Eye (tissue), 1 donor: ENCODE measurements around the gene WDR27.

Experiments used
- DNase-seq: peaks from one replicate; pipeline ENCODE4 v3.0.0-alpha.2; 2015

Gene WDR27

DNA sequence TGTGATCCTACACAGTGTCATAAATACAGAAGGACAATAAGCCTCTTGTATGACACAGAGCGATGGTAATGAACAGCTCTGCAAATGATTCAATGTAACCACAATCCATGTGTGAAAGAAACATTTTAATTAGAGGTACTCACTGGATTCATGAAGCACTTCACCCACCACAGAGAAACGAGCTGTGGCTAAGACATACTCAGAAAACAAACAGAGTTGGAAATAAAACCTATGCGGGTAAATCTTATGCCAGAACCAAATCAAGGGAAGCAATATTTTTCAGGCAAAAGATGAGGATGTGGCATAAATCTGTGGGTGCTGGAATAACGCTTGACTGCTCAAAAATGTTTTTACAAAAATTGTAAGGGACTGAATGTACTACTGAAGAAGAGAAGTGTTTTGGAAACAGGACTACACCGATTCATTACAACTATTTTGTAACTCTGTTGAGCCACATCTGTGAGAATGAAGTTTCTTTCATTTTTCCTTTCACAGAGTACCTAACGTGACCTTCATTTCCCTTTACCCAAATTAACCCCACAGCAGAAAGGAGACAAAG lies 112.1 kb downstream of the WDR27 start:
- no peak for DNase-seq

DNA sequence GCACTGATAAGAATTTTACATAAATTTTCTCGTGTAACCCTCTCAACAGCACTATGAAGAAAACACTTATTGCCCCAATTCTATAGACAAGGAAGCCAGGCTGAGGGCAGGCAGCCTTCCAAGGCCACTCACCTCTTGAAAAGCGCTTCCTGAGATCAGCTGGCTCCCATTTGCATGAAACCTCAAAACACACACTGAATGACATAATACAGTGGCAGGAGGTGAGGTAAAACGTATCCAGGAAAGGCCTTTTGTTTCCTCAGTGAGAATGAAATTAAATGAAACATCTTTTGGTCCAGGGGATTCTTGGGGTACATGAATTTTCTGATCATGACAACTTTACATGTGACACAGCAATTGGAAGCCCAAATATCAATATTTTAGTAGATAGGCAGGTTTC lies 112.5 kb downstream of the WDR27 start:
- DNase-seq: no peak

DNA sequence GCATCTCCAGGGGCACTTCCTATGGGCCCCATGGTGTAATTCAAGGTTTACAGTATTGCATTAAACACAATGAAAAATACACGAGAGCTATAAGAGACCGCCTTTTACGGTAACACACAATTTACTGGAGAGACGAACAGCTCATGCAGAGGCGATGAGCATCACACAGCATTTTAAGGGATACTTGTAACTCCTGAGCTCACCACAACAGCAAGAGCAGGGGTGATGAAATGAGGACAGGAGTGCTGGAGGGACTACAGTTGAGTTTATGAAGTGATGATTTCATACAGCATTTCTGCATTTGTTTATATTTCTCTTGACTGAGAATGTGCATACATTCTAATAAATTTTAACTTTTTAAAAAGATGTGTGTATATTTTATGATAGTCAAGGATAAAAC lies 113.9 kb downstream of the WDR27 start:
- no peak for DNase-seq

DNA sequence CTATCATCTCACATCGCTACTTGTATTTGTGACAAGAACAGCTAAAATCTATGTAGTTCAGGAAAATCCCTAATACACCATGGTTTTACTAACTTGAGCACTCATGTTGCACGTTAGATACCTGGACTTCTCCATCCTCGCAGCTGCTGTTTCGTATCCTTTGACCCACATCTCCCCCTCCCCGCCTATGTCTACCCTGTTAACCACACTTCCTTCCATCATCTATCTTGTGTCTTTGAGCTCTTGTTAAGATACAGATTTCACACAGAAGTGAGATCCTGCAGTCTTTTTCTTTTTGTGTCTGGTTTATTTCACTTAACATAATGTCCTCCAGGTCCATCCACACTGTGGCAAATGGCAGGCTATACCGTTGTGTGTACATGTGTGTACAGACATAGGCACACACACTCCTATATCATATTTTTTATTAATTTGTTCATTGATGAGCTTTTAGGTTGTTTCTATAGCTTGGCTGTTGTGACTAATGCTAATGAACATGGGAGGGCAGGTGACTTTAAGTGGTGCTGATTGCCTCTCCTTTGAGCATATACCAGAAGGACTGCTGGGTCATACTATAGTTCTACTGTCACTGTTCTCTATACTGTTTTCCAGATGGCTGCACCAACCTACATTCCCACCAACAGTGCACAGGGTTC lies 117.8 kb downstream of the WDR27 start:
- DNase-seq: no peak

DNA sequence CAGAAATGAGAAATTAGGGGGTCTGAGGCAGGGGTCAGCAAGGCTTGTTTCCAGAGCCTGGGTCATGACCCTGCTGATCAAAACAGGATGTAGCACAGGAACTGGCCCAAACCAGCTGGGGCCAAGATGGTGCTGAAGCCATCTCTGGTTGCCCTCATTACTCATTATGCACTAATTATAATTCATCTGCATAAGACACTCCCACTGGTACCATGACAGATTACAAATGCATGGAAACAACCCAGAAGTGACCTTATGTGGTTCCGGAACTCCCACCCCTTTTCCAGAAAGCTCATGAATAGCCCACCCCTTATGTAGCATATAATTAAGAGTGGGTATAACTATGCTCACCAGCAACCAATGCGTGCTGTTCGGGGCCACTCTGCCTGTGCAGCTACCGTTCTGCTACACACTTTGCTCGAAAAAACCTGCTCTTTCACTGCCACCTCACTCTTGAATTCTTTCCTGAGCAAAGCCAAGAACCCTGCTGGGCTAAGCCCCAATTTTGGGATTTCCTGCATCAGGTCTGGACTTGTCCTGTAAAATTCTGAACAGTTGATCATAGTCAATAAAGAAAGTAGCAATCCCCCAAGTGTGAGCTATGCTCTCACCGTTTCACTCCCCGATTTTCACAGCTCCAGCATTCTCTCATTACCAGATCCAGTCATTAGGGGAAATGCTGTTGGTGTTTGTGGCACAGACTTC lies 122.3 kb downstream of the WDR27 start:
- DNase-seq: no peak

DNA sequence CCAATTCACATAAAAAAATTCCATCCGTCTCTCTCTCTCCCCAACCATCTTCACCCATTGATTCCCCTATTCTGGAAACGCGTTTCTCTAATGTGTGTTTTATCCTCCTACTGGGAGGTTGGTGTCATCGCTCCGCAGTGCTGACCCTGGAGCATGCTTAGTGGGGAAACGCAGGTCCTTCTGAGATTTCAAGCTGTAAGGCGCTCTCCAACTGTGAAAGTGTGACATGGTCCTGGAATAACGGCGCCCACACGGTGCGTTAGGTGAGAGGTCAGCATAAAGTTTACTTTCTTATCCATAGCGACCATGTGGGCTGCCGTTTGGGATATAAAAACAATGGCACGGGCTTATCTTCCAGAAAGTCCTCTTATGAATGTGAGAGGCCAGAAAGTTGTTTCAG lies 123.9 kb downstream of the WDR27 start:
- no peak for DNase-seq

DNA sequence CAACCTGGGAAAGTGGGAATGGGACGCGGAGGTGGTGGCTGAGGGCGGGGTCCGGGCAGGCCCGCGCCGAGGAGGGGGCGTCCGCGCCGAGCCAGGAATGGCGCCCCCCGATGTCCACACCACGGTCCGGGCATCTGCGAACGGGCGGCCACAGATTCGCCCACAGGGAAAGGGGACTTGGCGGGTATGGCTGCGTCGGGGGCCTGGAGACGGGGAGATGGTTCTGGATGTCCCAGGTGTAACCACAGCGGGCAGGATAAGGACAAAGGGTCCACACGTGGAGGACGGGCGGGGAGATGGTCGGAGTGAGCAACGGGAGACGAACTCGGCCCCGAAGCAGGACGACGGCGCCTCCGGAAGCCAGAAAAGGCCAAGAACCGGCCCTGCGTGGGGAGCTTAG lies 124.6 kb downstream of the WDR27 start:
- no peak for DNase-seq

DNA sequence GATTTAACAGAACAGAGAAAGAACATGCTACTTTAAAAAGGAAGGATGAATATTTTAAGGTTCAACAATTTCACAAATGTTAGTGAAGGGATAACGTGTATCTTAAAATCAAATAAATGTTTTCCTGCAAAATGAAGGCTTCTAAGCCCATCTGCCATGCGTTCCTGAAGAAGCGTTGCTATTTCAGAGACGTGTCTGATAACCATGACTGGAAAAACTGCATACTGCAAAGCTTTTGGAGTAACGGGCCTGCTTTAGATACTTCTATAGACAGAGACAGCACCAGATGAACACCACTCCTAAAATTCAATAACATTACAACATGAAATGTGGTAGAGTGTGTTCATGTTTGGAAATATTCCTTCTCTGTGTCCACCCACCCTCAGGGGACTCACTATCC lies 126.0 kb downstream of the WDR27 start:
- DNase-seq: no peak

DNA sequence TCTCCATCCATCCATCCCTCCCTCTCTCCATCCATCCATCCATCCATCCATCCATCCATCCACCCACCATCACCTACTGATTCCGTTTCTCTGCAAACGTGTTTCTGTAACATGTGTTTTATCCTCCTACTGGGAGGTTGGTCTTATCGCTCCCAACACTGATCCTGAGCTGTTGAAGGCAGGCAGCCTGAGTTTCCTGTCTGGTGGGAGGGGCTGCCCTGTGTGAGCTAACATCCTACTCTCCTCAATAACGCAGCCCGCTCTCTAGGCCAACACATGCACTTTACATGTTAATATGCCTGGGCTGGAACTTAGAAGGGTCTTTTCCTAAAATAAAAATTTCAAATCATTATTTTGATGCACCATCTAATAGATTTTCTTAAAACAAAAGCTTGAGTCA lies 126.5 kb downstream of the WDR27 start:
- no peak for DNase-seq

DNA sequence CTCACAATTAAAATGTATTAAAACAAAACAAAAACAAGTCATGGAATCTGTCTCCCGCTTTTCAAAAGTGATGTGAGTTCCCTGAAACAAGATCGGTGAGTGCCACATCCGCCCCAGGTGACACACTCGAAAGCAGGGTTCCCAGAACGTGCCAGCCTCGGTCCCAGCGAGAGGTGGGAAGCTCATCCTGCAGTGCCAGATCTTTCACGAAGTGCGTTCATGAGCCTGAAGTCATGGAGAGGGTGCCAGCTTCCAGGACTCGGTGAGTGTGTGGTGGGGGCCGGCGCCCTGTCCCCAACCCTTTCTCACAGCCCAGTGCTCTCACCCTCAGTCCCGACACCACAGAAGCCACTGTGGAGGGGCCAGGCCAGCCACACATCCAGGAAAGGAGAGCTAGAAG lies 127.4 kb downstream of the WDR27 start:
- DNase-seq: no peak

DNA sequence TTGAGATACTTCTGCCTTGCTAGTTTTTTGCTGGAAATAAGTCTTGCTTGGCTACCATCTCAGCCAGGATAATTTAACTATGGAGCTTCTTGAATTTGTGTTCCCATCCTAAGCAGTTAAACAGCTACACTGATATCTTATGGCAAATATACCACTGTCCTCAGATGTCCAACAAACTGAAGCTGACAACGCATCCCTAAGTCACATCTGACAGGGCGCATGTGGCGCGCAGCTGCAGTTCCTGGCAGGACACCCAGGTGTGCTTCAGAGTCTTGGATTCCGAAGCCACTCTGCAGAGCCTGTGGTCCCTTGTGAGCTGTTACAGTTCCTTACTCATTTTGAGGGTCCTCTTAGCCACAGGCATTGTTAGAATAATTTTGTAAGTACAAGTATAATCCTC lies 127.9 kb downstream of the WDR27 start:
- DNase-seq: no peak

DNA sequence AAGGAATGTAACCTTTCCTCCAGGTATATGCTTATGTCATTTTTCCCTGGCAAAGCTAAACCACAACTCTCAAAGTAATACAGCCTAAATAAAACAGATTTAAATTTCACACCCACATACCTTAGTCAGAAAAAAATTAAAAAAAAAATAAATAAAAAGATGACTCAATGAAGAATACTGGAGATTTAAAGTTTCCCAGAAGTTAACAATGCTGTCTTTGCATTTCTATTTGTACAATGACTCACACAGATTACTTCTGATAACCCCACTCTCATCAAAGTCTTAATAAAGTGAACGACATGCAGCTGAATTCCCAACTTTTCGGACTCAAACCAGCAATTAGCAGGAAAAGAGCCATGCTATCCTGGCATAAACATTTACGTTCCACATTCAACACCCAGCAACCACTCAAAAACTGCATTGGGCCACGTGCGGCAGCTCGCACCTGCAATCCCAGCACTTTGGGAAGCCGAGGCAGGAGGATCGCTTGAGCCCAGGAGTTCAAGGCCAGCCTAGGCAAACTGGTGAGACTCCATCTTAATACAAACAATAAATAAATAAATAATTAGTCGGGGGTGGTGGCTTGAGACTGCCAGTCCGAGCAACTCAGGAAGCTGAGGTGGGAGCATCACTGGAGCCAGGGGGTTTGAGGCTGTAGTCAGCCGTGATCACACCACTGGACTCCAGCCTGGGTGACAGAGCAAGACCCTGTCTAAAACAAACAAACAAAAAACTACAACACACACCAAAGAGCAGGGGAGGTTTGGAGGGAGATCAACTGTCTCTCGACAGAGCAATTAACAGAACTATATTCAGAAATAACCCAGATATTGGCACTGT lies 130.5 kb downstream of the WDR27 start:
- DNase-seq: no peak

DNA sequence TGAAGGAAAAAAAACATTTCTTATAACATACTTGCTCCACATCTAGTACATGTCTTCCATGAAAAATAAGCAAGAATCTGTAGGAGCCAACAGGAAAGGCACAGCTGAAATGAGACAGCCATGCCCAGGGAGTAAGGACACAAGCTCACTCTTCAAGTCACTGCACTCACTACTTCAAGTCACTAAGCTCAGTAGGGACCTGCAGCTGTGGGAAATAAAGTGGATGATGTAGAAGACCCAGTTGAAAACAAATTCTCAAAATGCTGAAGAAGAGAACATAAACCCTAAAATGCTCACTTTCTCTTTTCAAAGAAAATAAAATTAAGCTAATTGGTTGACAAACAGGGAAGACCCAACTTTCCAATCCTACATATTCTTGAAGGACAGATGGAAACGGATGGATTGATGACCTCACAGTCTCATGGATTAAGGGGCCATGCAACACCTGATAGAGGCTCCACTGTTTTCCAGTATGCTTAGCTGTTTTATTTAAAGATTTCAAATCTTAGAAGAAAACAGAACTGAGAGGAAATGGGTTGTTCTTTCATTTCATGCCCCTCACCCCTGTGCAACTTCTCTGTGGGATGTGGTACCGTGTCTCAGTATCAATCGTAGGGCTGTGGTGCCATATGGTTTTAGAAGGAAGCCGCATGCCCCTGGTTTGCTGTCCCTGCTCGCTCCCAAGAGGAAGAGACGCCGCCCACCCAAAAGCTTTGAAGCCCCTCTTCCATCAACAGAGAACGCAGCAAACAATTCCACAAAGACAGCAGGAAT lies 133.3 kb downstream of the WDR27 start:
- no peak for DNase-seq

DNA sequence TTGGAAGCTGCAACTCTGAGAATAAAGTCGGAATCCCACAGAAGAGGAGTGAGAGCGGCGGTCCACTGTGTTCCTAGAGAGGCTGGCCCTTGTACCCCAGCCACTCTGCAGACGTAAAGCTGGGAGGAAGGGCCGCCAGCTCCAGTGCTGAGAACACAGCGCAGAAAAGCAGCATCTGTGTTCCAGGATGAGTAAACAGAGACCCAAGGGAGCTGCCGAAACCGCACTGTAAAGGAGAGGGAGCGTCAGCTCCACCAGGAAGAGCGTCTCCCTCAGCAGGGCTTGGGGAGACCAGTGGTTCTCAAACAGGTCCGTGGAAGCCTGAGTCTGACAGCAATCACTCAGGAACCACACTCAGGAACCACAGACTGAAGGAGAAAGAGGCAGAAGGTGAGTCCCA lies 134.0 kb downstream of the WDR27 start:
- DNase-seq: no peak

DNA sequence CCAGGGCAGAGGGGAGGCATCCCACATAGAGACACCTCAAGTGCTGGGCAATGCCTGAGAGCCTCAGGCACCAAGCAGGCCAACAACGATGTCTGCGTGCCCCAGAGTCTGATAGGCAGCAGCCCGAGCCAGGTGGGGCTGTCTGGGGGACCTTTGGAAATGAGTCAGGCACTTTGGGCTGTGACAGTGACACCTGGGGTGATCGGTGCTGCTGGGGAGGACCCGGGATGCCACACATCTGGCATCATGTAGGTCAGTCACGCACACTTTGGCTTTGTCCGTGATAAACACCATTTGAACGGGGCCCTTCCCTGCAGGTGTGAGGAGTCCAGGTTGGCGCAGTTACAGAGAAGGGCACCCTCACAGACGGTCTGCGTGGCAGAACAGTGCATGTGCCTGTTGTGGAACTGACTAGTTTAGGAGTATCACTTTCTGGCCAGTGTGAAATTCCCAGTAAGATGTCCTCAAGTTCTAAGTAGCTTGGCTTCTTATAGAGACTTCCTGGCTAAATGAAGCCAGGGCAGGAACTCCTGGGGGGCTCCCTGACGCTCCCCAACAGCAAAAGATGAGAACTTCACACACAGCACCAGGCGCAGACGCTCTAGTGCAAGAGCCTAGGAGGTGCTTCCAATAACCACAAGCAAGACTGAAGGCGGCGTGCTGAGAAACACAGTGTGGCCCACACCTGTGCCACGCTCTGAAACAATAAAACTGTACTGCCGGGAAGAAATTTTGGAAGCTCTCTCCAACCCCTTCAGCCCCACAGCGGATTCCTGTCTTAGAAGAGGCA lies 134.7 kb downstream of the WDR27 start:
- no peak for DNase-seq

DNA sequence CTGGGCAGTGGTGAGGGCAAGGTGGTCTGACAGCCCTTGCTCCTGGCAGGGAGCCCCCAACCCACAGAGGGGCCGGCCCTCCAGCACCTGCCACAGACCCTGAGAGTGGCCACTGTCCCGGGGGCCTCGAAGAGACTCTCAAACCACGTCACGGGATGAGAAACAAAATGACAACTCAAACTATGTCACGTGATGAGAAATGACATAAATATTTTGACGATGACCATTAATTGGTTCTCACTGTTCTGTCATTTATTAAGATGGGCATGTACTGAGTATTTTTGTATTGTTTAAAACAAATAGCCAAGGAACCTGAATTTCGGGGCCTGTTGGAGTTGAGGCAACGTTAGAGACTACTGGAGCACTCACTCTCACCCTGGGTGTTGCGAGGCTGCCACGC lies 135.5 kb downstream of the WDR27 start:
- DNase-seq: no peak

DNA sequence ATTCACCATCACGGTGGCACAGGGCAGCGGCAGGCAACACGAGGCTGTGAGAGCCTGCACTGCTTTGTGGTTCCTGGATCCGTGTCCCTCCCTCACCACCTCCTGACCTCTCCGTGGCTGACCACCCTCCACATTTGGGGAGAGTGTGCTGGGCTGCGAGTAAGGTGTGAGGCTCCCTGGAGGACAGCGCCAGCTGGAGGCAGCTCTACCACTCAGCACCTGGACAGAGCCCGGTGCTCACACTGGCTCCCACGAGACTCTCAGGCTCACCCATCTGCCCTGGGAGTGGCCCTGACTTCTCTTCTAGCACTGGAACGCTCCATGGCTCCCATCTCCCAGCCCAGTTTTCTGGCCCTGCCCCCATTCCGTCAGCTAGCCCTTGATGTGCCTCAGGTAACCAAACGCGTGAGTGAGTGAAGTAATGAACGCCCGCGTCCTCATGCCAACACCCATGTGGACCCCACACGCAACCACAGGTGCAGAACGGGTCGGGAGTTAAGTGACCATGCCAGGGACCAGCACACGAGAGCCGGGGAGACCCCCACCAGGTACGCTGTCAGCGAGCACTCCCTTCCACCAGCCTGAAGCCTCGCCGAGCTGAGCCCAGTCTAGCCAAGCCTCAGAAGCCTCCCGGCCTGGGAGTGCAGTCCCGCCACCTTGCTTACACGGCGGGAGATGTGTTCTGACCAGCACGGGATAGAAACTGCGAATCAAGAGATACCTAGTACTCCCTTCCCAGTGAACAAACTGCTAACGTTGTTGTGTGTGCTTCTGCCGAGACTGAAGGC lies 137.2 kb downstream of the WDR27 start:
- no peak for DNase-seq

DNA sequence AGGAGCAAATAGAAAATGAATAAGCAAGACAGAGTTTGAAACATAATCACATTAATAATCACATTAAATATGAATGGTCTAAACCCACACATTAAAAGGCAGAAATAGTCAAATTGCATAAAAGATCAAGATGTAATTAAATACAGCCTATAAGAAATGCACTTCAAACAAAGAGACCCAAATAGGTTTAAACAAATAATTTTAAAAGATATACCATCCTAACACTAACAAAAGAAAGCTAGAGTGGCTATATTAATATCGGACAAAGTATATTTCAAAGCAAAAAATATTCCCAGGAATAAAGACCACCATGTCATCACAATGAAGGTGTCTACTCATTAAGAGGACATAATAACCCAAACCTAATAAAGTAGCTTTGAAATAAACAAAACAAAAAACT lies 140.2 kb downstream of the WDR27 start:
- DNase-seq: no peak

DNA sequence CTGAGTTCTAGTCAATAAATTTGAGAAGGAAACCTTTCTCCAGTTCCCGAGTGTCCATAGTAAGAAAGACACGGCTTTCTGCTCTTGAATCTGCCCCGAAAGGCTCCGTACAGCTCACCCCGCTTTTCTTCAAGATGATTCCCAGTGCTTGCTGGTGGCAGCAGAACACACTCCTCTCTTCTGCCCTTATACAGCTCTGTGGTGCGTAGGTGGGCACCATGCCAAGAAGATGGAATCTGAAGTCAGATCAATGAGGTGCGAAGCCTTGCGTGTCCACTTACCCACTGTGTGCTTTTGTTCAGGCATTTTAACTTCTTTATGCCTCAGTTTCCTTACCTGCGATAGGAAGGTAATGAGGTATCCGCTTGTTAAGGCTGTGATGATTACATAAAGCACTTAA lies 142.2 kb downstream of the WDR27 start:
- no peak for DNase-seq

DNA sequence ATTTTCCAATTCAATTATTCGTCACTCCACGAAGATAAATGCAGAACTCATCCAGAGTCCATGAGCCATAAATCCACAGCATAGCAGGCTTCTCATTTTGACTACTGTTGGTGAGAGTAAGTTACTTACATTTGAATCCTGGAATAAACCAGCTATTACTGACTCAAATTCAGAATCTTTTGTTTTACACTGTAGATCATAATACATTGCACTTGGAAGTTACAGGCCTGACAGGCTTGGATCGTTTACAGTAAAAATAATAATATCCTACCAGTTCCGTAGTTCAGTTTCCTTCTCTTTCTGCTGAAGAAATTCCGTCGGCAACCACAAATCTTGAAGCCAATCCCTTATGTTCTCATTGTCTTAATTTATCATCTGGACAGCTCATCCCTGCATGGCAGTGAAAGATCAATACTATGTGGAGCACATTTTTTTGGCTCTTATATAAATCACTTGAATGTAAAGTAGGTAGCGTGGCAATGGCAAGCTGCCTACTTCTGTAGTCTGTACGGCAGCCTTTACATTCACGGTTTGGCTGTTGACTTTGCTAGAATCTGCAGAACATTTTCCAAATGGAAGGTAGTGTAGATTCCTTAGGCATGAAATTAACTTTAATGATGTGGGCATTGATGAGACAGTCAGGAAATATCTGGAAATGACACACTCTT lies 142.9 kb downstream of the WDR27 start:
- peak; percentile 24 for DNase-seq

DNA sequence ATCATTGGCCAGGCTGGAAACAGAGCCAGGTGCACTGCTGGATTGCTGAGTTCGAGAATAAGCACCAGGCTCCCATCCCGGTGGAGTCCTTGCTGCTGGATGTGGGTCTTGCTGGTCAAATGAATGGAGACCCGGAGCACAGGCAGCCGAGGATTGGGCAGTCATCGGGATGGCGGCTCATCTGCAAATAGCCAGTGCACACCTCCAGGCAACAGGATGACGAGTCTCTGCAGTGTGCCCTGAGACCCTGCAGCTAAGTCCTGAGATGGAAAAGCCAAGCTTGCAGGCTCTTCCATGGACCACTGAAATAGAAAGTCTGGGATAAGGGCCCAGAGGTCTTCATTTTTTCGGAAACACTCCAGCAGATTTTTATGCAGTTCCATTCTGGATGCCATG lies 143.5 kb downstream of the WDR27 start:
- no peak for DNase-seq
